ENCODE measurements around the gene JARID2. TPM values are rescaled to one million over a fixed set of nuclear protein-coding genes. Genes with fewer than 3 reads are reported as not detected.
A peak's percentile ranks its signal among the peaks of the same experiment; 100 is the strongest.

The JARID2 gene
- total and polyA plus RNA-seq, 2 of the 13 experiments (the other 11 are each of a cell fraction or from before 2014, with no cell fraction given): 7.5 to 10.3 TPM

GRCh38 chr6:15477746-15478145 lies 231.9 kb downstream of the JARID2 start:
- Histone ChIP-seq H3K27me3 (ENCODE audit: control insufficient read depth in 1 of 2, insufficient read depth in 2 of 2, low read length in 2 of 2) (no peaks in the 10 kb centered on the region), H3K79me2 (ENCODE audit: insufficient read depth, low read length) (no peaks in the 10 kb centered on the region), H3K4me2 (ENCODE audit: low read depth, low read length) (no peak overlapping the region), H2AFZ (ENCODE audit: low read length) (no peak overlapping the region), H4K20me1 (ENCODE audit: insufficient read depth, low read length) (no peaks in the 10 kb centered on the region), H3K36me3 (replicated peaks in 1 of 2; ENCODE audit: control insufficient read depth in 1 of 2, insufficient read depth in 2 of 2, low read length in 2 of 2) (peaks cover 7 to 27% of the 10 kb centered on the region in 2 experiments), H3K9me3 (ENCODE audit: low read length) (no peaks in the 10 kb centered on the region), H3K4me3 (replicated peaks in 1 of 3; ENCODE audit: insufficient read depth in 1 of 3, low read depth in 2 of 3, low read length in 3 of 3) (no peak overlapping the region), H3K27ac (ENCODE audit: extremely low read length, insufficient read depth, low read length) (no peak overlapping the region), H3K4me1 (ENCODE audit: insufficient read depth, low read length) (no peaks in the 10 kb centered on the region), H3K9ac (ENCODE audit: insufficient read depth, low read depth, low read length) (no peak overlapping the region)
- in situ Hi-C loops (cut with HindIII; ENCODE audit: extremely low pct_ligation_motif_present, low pct_unique_long_range_greater_than_20kb) (loop anchor here (25.0 kb wide), 1 partner anchor 1265 kb away; no protein-coding TSS in a partner anchor), intact Hi-C loops (cut with micrococcal nuclease; ENCODE audit: unreplicated experiment) (no loop called here)
- WGBS (ENCODE audit: low lambda C conversion rate): 57% methylated on average over 5 of the region's 5 CpGs
- ChIA-PET CTCF (ENCODE audit: low intra/inter-chr PET ratio, low total read pairs) (no interaction called here), POLR2A (no interaction called here)
- ATAC-seq: no peak
- FAIRE-seq: no peak
- TF ChIP-seq ZFP62 (CRISPR knock-in tag; IDR thresholded peaks at IDR 0.05): no peak
- peak; percentile 43 for TF ChIP-seq CREB1 (IDR thresholded peaks at IDR 0.05)
- no peak for TF ChIP-seq CREB1 (CRISPR knock-in tag; IDR thresholded peaks at IDR 0.05)
- no peak for DNase-seq (ENCODE audit: low spot score)
- BruUV-seq (replicated peaks): no TSS peak

- BruUV-seq (replicated peaks): no TSS peak
- DNase-seq (ENCODE audit: low spot score) (no peak), ATAC-seq (no peak), FAIRE-seq (no peak)
- no peak overlapping the region for H3K4me2 ChIP-seq (ENCODE audit: low read depth, low read length)
- in situ Hi-C loops (cut with HindIII; ENCODE audit: extremely low pct_ligation_motif_present, low pct_unique_long_range_greater_than_20kb): loop anchor here (25.0 kb wide), 1 partner anchor 1267 kb away; no protein-coding TSS in a partner anchor
- intact Hi-C loops (cut with micrococcal nuclease; ENCODE audit: unreplicated experiment): no loop called here
- 0 out of 2 replicates have a peak, but pooled peaks cover 7% of the 10 kb centered on the region for H3K4me1 ChIP-seq (ENCODE audit: insufficient read depth, low read length)
- CTCF ChIA-PET (ENCODE audit: low intra/inter-chr PET ratio, low total read pairs): no interaction called here
- H3K79me2 ChIP-seq (ENCODE audit: insufficient read depth, low read length): no peaks in the 10 kb centered on the region
- H3K27me3 ChIP-seq (ENCODE audit: control insufficient read depth in 1 of 2, insufficient read depth in 2 of 2, low read length in 2 of 2): no peaks in the 10 kb centered on the region
- no peak overlapping the region for H2AFZ ChIP-seq (ENCODE audit: low read length)
- H3K27ac ChIP-seq (ENCODE audit: extremely low read length, insufficient read depth, low read length): no peak overlapping the region
- H4K20me1 ChIP-seq (ENCODE audit: insufficient read depth, low read length): no peaks in the 10 kb centered on the region
- POLR2A ChIA-PET: no interaction called here
- H3K9me3 ChIP-seq (ENCODE audit: low read length): no peaks in the 10 kb centered on the region
- H3K9ac ChIP-seq (ENCODE audit: insufficient read depth, low read depth, low read length): no peak overlapping the region
- no peak overlapping the region for H3K4me3 ChIP-seq (replicated peaks in 1 of 3; ENCODE audit: insufficient read depth in 1 of 3, low read depth in 2 of 3, low read length in 3 of 3)
- peaks cover 5 to 15% of the 10 kb centered on the region in 2 experiments for H3K36me3 ChIP-seq (replicated peaks in 1 of 2; ENCODE audit: control insufficient read depth in 1 of 2, insufficient read depth in 2 of 2, low read length in 2 of 2)
- 93% methylated on average over 5 of the region's 5 CpGs for WGBS (ENCODE audit: low lambda C conversion rate)
- TF ChIP-seq HOXA9 (CRISPR knock-in tag; IDR thresholded peaks at IDR 0.05; ENCODE audit: borderline replicate concordance): no peak
- no peak for TF ChIP-seq ZNF670 (CRISPR knock-in tag; IDR thresholded peaks at IDR 0.05; ENCODE audit: borderline replicate concordance)
- TF ChIP-seq ZNF503 (CRISPR knock-in tag; IDR thresholded peaks at IDR 0.05): no peak
- TF ChIP-seq CTCF (CRISPR knock-in tag; IDR thresholded peaks at IDR 0.05): no peak
- no peak for TF ChIP-seq ZNF609 (CRISPR knock-in tag; IDR thresholded peaks at IDR 0.05; ENCODE audit: borderline replicate concordance)
- TF ChIP-seq ZNF746 (CRISPR knock-in tag; IDR thresholded peaks at IDR 0.05): no peak
- no peak for TF ChIP-seq ZNF317 (CRISPR knock-in tag; IDR thresholded peaks at IDR 0.05)
- no peak for TF ChIP-seq ZMYM4 (CRISPR knock-in tag; IDR thresholded peaks at IDR 0.05)
These were observed 233.9 kb downstream of the JARID2 start for GRCh38 chr6:15479761-15480160.

Measured in HepG2 (cell line).